Endometrium (tissue), 2 donors: ENCODE measurements around the gene COG4.
"Not testable (repeated sequence)": the region's sequence is repeated elsewhere in the genome, so short reads cannot be mapped to it uniquely, and the experiment has no call there.

Experiments
- FAIRE-seq: peaks from 2 replicates; lab custom pipeline; 2012; peaks lifted over from hg19 to GRCh38; lab: Jason Lieb, UNC
- donor health status: control.
- donor health status: control.

COG4 gene

DNA sequence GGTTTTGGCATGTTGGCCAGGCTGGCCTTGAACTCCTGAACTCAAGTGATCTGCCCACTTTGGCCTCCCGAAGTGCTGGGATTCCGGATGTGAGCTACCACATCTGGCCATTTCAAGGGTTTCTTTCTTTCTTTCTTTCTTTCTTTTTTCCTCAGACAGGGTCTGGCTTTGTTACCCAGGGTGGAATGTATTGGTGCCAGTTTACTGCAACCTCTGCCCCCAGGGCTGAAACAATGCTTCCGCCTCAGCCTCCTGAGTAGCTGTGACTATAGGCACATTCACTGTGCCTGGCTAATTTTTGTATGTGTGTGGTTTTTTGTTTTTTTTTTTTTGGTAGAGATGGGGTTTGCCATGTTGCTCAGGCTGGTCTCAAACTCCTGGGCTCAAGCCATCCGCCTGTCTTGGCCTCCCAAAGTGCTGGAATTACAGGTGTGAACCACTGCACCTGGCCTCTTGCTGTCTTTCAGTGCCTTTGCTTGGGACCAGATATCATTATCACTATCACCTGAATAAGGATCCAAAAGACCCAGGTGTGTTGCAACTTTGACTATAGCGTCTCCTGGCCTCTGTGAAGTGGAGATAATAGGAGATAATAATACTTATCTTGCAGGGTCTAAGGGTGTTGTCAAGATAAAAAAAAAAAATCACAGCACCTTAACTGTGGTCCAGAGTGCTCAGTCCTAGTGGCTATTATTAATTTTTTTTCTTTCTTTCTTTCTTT lies 65.7 kb downstream of the COG4 start:
- no peak for FAIRE-seq

DNA sequence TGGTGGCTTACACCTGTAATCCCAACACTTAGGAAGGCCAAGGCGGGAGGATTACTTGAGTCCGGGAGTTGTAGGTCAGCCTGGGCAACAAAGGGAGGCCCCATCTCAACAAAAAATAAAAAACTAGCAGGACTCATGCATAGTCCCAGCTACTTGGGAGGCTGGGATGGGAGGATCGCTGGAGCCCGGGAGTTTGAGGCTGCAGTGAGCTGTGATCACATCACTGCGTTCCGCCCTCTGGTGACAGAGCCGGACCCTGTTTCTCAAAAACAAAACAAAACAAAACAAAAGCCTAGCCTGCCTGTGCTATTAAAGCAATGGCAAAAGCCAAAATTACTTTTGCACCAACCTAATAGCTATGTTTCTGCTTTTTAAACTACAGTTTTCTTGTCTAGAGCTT lies 67.4 kb downstream of the COG4 start:
- no peak for FAIRE-seq

GRCh38 chr16:70454222-70455034 lies 68.9 kb downstream of the COG4 start, which contains the start of gene FCSK:
Gene FCSK, plus strand, starts transcription at chr16:70454595. Its CDS starts 8,596 bp downstream, at chr16:70463191.
- no peak for FAIRE-seq

DNA sequence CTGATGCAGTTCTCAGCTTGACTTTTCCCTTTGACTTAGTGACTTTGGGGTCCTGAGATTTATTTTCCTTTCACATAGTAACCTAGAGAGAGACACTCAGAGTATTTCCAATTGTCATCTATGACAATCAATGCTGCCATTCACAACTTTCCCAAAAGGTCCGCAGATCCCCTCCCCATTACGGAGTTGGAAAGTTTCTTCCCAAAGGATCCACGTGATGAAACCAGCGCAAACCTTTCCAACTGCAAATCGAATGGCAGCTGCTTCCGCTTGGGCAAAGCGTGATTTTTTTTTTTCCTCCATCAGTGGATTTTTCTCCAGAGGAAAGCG lies 69.5 kb downstream of the COG4 start:
- no peak for FAIRE-seq

GRCh38 chr16:70453117-70453891 lies 70.0 kb downstream of the COG4 start:
- FAIRE-seq: no peak

DNA sequence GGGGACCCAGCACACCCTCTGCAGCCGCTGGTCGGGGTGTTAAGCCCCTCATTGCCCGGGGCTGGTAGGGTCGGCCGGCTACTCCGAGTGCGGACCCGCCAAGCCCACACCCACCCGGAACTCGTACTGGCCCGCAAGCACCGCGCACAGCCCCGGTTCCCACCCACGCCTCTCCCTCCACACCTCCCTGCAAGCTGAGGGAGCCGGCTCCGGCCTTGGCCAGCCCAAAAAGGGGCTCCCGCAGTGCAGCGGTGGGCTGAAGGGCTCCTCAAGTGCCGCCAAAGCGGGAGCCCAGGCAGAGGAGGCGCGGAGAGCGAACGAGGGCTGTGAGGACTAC lies 72.4 kb downstream of the COG4 start:
- not testable (repeated sequence) for FAIRE-seq

DNA sequence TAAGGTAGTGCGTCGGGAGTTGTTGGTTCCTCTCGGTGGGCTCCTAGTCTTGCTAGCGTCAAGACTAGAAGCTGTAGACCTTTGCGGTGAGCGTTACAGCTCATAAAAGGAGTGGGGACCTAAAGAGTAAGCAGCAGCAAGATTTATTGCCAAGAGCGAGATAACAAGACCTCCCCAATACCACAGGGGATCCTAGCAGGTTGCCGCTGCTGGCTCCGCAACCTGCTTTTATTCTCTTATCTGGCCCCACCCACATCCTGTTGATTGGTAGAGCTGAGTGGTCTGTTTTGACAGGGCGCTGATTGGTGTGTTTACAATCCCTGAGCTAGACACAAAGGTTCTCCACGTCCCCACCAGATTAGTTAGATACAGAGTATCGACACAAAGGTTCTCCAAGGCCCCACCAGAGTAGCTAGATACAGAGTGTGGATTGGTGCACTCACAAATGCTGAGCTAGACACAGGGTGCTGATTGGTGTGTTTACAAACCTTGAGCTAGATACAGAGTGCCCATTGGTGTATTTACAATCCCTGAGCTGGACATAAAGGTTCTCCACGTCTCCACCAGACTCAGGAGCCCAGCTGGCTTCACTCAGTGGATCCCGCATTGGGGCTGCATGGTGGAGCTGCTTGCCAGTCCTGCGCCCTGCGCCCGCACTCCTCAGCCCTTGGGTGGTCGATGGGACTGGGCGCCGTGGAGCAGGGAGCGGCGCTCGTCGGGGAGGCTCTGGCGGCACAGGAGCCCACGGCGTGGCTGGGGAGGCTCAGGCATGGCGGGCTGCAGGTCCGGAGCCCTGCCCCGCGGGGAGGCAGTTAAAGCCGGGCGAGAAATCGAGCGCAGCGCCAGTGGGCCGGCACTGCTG lies 73.0 kb downstream of the COG4 start:
- FAIRE-seq: not testable (repeated sequence)

DNA sequence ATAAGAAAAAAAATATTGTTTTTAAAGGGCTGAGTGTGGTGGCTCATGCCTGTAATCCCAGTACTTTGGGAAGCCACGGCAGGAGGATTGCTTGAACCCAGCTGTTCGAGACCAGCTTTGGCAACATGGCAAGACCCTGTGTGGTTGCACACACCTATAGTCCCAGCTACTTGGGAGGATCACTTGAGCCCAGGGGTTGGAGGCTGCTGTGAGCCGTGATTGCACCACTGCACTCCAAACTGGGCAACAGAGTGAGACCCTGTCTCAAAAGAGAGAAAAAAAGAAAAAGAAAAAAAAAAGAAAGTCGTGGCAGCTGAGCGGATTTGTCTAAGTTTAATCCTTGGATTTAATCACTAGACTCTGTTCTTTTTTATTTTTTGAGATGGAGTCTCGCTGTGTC lies 75.3 kb downstream of the COG4 start:
- no peak for FAIRE-seq

DNA sequence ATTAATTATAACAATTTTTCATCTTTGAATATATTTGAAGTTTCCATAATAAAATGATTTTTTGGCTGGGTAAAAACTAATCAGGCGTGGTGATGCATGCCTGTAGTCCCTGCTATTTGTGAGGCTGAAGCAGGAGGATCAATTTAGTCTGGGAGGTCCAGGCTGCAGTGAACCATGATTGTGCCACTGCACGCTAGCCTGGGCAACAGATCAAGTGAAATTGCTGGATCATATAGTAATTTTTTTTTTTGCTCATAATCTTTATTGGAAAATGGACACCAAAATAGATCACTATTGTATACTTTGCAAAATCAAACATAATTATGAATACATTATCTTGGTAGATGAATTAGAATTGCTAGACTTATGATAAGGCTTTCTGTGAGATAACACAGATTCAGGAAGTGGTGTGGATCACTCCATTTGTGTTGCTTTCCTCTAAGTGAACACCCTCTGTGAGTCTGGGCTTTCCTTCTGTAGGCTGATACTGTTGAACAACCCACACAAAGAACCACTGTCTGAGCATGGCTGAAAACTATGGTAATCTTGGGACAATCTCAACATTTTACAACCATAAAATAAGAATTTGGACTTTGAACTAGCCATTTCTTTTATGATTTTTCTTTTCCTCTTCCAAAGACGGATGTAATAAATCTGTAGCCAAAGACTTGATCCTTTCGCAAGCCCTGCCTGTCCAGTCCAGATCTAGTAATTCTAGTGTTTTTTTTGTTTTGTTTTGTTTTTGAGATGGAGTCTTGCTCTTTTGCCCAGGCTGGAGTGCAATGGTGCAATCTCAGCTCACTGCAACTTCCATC lies 78.9 kb downstream of the COG4 start:
- FAIRE-seq: no peak

DNA sequence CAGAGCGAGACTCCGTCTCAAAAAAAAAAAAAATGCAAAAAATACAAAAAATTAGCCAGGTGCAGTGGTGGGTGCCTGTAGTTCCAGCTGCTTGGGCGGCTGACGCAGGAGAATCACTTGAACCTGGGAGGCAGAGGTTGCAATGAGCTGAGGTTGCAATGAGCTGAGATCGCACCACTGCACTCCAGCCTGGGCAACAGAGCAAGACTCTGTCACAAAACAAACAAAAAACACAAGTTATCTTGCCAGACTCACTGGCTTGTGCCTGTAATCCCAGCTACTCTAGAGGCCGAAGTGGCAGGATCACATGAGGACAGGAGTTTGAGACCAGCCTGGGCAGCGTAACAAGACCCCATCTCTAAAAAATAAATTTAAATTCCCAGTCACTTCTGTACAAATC lies 81.0 kb downstream of the COG4 start:
- no peak for FAIRE-seq

GRCh38 chr16:70441406-70441990 lies 81.9 kb downstream of the COG4 start:
- FAIRE-seq: no peak

DNA sequence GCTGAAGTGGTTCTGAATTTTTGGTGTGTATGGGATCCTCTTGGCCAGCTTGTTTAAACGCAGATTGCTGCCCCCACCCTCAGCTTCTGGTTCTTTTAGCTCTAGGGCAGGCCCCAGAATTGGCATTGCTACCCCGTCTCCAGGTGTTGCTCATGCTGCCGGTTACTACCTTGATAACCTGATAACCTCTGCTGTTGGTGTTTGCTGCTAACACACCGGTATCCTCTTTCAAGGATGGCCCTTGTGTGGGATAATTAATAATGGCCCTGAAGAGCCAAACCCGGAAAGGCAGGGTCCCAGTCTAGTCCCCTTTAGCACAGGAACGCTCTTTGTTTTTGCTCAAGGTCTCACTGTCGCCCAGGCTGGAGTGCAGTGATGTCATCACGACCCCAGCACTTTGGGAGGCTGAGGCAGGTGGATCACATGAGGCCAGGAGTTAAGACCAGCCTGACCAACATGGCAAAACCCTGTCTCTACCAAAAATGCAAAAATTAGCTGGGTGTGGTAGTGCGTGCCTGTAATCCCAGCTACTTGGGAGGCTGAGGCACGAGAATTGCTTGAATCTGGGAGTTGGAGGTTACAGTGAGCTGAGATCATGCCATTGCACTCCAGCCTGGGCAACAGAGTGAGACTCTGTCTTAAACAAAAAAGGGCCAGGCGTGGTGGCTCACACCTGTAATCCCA lies 83.2 kb downstream of the COG4 start:
- no peak for FAIRE-seq

DNA sequence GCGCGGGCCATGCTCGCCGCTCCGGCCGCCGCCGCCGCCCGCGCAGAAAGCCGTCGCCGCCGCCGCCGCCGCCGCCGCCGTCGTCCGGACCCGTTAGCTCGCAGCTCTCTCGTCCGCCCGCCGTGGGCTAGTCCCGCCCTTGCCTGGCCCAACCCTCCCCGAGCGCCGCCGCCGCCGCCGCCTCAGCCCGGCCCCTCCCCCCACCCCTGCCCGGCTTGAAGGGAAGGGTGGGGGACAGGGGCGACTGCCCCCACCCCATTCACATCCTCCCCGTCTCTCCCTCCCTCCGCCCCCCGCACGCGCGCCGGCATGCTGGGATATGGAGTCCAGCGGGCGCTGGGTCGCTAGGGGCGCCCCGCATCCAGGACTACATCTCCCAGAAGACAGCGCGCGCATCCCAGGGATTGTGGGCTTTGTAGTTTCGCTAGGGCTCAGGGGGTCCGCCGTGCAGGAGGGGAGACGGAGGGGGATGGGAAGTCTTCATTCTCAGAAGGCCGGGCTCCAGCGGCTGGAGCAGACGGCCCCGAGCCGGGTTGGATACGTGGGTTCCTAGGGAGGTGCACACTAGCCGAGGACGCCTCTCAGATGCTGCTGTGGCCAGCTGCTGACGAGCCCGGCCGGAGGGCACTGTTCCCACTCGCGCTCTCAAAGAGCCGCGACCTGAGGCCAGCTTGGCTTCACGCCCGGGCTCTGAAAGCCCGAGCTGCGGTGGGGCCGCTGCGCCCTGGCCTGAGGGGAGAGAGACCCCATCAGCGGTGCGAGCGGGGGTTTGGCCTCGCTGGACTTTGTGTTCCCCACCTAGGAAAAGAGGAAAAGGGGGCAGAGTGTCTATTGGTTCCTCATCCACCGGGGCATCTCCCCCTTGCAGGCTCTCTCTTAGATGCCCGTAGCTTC lies 84.1 kb downstream of the COG4 start, which contains the start of gene ST3GAL2:
TSS of gene ST3GAL2 (minus strand) at position 132 of the 894 bp plus-strand sequence. CDS start 40,570 bp downstream, outside the sequence.
- FAIRE-seq: no peak

DNA sequence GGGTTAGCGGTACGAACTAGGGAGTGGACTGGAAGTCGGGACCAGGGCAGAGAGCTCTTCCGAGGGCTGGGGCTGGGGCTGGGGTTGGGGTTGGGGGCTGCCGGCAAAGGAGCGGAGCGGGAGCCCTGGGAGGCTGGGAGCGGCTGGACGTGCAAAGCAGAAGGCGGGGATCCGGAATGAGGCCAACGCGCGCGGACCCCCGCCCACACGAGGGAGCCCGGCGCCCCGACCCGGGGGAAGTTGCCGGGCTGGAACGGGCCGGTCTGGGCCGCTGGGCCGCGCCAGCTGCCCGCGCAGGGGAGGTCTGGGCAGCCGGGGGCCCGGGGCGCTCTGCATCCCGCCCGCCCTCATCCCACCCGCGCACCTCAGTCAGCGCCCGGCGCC lies 84.8 kb downstream of the COG4 start:
- FAIRE-seq: no peak

DNA sequence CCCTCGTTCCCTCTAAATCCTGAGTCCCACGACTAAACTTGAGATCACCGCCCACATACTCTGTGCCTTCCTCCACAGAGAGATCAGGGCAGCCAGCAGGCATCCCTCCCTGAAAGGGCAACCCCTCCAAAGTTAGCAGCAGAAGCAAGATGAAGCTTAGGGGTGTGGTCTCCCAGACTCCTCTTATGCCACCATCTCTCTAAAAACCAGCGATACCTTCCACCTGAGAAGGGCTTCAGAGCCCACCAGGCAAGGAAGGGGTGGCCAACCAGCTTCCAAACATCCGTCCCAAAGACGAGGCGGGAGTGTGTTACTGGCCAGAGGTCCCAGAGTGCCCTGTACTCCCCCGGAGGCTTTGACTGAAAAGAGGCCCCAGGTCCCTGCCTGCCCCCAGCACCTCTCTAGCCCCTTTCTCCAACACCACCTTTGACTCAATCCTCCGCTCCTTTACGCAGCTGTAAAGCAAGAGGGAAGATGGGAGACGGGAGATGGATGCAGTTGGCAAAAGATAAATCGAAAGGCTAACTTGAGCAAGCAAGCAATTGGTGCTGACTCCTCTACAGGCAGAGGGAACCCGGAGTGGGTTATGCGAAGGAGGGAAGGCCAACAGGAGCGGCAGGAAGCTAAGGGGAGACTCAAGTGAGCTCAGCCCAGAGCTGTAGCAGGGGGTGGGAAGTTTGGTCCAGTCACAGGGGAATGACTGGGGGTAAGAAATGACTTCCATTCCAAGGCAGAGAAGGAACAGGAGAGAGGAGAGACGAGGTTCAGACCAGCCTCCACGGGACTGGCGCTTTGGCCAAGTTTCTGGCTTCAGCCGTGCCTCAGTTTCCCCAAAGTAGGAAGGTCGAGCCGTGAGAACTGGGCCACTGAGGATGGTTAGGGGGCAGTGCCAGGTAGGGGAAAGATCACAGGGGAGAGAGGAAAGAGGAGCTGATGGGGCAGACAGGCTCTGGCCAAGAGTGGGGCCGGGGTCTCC lies 85.5 kb downstream of the COG4 start:
- no peak for FAIRE-seq

DNA sequence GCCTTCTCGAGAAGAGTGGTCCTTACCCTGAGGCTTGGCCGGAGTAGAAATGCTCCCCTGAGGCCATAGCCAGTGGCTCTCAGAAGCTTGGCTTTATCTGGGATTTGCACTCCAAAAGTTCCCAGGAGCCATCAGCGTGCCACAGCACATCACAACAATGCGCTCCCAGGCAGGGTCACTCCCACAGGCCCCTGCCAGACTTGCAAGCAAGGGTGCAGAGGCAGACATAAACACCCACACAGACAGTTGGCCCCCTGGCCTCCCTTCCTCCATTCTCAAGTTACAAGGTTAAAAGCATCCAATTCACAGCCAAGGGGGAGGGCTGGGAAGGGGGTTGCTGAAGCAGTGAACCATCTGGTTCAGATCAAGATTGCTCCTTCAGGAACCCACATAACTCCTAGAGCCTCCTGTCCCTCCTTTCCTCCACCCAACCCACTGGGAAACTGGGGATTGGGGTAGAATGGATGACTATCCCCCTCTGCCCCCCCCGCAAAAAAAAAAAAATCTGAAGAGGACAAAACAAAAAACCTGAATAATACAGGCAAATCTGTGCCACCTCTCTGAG lies 86.3 kb downstream of the COG4 start:
- peak; percentile 4 for FAIRE-seq

DNA sequence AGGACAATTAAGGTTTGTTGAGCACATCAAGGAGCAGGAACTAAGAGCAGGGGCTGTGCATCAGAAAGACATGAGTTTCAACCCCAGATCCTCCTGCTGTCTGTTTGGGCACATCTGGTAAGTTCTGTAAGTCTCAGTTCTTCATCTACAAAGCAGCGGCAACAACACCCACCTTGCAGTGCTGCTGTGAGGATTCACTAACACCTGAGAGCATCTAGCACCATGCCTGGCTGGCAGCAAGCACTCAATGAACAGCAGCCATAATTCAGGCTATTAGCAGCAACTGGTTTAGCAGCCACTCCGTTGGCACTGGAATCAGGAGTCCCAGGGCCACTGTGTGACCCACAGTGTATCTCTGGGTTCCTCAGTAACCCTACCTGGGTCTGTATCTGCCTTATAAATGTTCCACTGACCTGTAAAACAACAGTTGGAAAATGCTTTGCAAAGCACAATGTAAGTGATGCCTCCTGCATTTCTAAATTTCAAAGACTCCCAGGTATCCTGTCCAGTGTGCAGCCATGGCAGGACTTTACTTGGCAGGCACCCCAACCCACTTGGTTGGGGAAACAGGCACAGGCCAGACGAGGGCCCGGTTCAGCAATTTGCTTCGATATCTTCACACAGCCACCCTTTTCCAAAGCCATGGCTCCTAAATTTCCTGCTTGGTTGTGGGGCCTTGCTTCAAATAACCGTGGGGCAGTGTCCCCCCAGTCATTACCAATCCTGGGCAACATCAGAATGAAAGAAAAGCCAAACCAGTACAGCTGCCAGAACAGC lies 88.7 kb downstream of the COG4 start:
- FAIRE-seq: no peak
